Stimulated activated CD8-positive, alpha-beta memory T cell treated with anti-CD3 and anti-CD28 coated beads, Interleukin-12 subunit alpha, Interleukin-12 subunit beta, amount 100 ng/mL, for 24 hours (primary cell): ENCODE data around the gene PHLDA3.
"Not testable (repeated sequence)": the region's sequence is repeated elsewhere in the genome, so short reads cannot be mapped to it uniquely, and the experiment has no call there.

Experiments
- DNase-seq: peaks from one replicate; pipeline ENCODE4 v3.0.0-alpha.2; 2020; ENCODE audit errors: extremely low read depth

Gene PHLDA3

GRCh38 chr1:201486187-201486586 lies 17.2 kb upstream of the PHLDA3 start:
- DNase-seq: no peak

- no peak for DNase-seq
Measured at GRCh38 chr1:201485184-201485774, 16.3 kb upstream of the PHLDA3 start.

DNA sequence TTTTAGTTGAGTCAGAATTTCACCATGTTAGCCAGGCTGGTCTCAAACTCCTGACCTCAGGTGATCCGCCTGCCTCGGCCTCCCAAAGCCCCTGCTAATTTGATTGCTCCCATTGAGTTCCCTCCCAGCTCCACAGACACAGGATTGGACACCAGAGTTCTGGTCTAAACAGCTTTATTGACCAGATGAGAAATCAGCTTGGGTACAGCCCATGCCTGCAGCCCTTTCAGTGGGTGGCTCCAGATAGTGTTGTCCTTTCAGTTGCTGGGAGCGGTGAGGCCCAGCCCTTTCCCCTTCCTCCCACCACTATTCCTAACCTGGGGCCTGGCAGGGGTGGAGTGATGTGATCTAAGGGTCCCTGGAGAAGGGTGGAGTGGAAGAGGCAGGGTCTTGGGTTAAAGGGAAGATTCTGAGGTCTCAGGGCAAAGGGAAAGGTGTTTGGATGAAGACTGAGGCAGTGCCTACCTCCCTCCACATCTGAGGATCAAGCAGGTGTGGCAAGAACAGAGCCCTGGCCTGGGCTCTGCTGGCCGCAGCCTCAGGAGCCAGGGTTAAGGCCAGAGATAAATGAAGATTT lies 14.5 kb upstream of the PHLDA3 start:
- no peak for DNase-seq

GRCh38 chr1:201482755-201483154 lies 13.8 kb upstream of the PHLDA3 start:
- no peak for DNase-seq

GRCh38 chr1:201481761-201482493 lies 12.9 kb upstream of the PHLDA3 start:
- DNase-seq: peak; percentile 51

- no peak for DNase-seq
Measured at GRCh38 chr1:201481004-201481380, 12.0 kb upstream of the PHLDA3 start.

DNA sequence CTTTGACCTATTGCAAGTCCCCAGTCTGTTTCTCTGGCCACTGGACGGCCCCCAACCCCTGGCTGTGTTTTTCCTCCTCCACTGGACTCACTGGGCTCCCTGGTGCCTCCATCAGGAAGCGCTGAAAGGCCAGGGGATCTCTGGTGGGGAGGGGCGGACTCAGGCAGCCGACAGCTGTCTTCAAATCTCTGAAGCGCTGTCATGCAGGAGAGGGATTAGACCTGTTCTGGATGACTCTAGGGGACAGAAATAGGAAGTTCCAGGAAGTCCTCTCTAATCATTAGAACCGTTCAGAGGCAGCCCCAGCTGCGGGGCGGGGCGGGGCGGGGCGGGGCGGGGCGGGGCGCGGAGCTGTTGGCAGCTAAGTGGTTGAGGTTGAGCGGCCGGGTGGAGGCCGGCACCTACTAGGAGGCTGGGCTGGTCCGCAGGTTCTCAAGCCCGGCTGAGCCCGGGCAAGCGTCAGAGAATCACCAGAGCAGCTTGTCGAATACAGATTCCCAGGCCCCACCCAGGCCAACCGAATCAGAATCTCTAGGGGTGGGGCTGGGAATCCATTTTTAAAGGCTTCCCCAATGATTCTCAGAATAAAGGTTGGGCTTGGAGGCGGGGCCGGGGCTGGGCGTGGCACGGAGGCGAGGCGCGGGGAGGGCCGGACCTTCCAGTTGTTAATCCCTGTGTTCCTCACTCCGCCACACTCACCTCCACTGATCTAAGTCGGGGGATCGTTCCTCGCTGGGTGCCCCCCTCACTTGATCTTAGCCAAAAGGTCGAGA lies 11.4 kb upstream of the PHLDA3 start:
- DNase-seq: peak; percentile 44

DNA sequence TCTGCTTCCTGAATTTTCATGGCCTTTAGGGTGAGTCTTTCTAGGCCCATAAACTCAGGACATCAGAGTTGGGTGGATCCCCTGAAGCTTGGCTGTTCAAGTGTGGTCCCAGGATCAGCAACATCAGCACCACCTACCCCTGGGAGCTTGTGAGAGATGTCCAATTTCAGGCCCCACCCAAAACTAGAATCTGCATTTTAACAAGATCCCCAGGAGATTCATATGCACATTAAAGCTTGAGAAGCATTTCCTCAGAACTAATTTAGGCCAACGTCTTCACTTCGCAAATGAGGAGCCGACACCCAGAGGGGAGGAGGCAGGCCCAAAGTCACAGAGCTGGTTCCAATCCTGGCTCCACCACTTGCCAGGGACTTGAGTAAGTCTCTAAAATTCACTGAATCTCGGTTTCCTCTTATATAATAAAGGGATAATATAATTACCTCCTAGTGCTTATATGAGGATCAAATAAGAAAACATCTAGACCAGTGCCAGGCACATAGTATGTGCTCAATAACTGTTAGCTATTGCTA lies 10.3 kb upstream of the PHLDA3 start:
- no peak for DNase-seq

GRCh38 chr1:201478666-201479065 lies 9.7 kb upstream of the PHLDA3 start:
- not testable (repeated sequence) for DNase-seq

- DNase-seq: no peak
Measured at GRCh38 chr1:201476670-201477344, 7.8 kb upstream of the PHLDA3 start.

DNA sequence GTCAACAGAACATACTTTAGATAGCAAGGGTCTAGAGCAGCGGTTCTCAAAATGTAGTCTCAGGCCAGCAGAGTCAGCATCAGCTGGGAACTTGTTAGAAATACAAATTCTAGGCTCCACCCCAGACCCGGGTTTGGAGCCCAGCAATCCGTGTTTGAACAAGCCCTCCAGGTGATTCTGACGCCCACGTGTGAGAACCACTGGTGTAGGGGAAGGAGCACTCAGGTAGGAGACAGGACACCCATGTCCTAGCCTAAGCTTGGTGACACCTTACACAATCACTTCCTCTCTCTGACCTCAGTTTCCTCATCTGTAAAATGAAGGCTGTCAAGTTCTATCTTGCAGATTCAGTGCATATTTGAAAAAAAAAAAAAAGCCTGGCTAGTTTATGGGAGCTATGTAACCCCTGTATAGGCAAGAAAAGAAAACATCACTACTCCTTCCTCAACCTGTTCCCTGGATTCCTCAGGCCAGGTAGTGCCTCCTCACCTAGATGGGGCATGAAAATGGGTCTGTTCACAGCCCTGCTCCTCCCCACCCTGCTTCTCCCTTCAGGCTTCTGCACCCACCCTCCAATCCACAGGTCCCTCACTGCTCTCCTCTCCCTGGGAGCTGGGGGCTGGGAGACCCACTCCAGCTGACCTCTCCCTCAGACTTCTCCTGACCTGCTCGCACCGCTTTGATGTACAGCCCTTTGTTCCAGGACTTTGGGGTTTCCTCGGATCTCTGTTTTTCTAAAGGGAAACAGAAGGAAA lies 7.1 kb upstream of the PHLDA3 start:
- no peak for DNase-seq

DNA sequence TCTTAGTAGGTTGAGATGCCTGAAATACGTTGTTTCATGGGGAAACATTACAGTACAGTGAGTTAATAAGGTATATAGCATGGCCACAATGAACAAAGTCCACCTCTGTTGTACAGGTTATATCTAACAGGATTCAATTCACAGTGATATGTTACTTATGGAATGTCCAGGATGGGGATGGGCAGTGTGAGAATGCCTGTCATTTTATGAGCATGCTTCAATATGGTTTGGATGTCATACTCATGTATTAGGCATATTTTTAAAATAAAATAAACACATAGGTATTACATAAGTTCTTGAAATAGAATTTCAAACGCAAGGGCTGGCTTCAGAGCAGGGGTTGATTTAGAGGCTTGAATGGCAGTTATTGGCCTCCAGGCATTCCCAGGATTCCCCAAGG lies 6.1 kb upstream of the PHLDA3 start:
- no peak for DNase-seq

GRCh38 chr1:201473296-201473695 lies 4.3 kb upstream of the PHLDA3 start:
- no peak for DNase-seq

GRCh38 chr1:201472321-201472720 lies 3.3 kb upstream of the PHLDA3 start:
- not testable (repeated sequence) for DNase-seq

- no peak for DNase-seq
Measured at GRCh38 chr1:201471772-201472171, 2.8 kb upstream of the PHLDA3 start.

DNA sequence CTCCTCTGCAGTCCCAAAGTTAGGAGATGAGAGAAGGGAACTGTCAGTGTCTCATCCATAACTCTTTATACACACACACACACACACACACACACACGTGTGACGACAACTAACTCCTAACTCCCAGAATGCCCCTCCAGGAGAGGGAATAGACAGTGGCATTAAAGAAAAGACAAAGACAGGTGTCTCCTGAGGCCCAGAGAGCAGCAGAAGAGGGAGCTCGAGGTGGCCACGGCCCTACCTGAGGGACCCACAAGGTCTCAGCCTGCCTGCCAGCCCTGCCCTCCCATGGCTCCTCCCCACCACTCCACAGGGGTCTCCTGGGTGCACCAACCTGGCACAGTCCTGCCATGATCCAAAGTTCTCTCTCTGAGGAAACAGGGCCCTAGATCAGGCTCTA lies 1.6 kb upstream of the PHLDA3 start:
- no peak for DNase-seq

GRCh38 chr1:201469645-201470074 lies 672 bp upstream of the PHLDA3 start:
- DNase-seq: no peak

DNA sequence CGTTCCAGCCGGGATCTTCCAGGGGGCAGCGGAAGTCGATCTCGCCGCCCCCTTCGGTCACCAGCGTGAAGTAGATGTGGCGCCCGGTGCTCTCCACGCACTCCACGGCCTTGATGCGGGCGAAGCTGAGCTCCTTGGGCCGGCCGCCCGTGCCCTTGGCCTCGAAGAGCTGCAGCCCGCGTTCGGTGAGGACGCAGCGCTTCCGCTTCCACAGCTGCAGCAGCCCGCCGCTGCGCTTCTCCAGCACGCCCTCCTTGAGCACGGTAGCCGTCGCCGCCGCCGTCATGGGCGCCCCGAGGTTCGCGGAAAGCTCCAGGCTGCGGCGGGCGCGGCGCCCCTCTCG lies 516 bp downstream of the PHLDA3 start:
- no peak for DNase-seq

DNA sequence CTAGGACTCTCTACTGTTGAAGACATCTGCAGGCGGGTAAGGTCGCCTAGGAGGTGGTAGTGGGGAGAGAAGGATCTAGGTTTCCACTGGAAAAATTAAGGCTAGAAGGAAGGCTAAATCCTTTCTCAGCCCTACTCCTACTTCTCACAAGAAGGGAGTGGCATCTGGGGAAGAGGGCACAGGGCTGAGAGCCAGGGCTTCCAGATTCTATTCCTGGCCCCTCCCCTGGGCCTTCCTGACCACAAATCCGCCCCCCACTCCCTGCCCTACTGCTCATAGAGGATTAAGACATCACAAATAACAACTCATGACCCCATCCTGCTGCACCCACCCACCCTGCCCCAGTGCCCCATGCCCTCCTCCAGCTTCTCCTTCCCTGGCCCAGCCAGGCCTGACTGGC lies 2.5 kb downstream of the PHLDA3 start:
- DNase-seq: no peak

DNA sequence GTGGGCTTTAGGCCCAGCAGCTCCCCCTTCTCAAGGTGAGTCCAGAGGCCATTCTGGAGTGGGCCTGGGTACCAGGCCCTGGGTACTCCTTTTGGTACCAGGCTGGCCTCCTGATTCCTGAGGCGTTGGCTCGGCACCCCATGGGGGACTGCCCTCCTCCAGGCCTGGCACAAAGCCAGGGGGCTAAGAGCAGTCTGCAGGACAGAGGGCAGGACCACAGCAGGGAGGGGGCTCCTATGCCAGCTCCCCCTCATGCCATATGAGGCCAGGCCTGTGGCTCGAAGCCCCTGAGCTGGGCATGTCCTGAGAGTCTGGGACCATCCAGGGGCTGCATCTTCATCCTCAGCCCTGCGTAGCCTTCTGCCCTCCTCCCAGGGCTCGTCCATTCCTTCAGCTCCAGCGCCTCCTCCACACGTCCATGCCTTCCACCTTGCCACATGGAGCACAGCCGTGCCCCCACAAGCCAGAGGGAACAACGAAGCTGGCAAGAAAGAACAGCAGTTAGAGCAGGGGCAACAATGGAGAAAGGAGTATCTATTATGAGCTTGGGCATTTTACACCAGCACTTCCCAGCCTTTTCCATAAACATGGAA lies 3.2 kb downstream of the PHLDA3 start:
- DNase-seq: no peak

DNA sequence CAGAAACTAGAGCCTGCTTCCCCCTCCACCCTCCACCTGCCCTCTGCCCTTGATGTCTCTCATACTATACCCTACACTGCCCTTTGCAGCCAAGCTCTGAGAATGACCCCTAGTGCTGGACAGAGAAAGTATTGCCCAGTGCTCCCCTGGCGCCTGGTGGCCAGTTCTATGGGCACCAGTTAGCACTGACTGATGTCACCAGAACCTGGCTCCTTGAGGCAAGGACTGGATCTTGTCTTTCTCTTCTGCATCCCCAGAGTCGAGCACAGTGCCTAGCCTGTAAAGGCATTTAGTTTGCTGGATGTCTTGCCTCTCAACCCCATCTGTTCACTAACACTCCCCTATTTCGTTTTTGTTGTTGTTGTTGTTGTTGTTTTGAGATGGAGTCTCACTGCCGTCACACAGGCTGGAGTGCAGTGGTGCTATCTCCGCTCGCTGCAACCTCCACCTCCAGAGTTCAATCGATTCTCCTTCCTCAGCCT lies 5.9 kb downstream of the PHLDA3 start:
- DNase-seq: no peak
